Measurements from ENCODE around the gene COL7A1. TPM values are rescaled to one million over a fixed set of nuclear protein-coding genes. Genes with fewer than 3 reads are reported as not detected.

COL7A1 gene
- total and polyA plus RNA-seq, 12 donors, result 0.35 to 66.9 (median 3.1) TPM

DNA sequence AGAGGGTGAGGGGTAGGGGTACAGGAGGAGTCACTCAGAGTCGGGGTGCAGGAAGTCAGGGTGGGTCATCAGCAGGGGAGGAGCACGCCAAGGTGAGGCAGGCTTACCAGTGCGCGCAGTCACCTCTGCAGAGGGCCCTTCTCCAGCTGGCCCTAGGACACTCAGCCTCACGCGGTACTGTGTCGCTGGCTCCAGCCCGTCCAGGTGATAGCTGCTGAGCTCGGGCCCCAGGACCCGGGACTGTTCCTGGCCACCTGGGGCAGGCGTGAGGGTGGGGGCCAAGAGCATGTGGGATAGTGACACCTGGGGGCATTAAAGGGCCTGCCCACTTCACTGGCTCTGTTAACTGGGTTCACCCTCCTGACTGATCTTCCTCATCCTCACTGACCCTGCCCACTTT is 7.4 kb downstream of the COL7A1 start:
- no peaks in the 10 kb centered on the region for H3K36me3 ChIP-seq (replicated peaks in 1 of 2)
- intact Hi-C loops (cut with DNase I), result no loop called here
- WGBS, 4 donors, result 80 to 89% (median 87%) methylated on average over 1 to 11 of the region's 11 CpGs

DNA sequence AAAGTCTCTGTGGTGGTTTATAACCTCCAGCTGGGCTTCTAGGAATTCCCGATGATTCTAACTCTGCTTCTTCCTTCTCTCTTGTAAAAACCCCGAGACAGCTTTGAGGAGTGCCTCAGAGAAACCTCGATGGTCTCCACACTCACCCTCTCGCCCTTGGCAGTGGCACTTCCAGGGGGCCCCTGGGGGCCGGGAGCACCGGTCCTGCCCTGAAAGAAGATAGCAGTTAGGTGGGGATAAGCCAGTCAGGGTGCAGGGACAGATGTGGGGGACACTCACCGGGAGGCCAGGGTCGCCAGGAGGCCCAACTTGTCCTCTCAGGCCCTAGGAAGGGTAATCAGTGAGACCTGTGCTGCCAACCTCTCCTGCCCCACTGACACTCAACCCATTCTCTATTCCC is 9.7 kb downstream of the COL7A1 start:
- no peak overlapping the region for H3K27ac ChIP-seq
- no peak for DNase-seq
- intact Hi-C loops (cut with DNase I), result no loop called here
- 80 to 89% (median 85%) methylated on average over 8 of the region's 8 CpGs for WGBS, 4 donors
- H3K4me1 ChIP-seq (replicated peaks in 1 of 2), result no peaks in the 10 kb centered on the region
- H3K4me3 ChIP-seq, result no peak overlapping the region
- no peaks in the 10 kb centered on the region for H3K27me3 ChIP-seq
- no peaks in the 10 kb centered on the region for H3K36me3 ChIP-seq (replicated peaks in 1 of 2)
- TF ChIP-seq, protein P1, sequence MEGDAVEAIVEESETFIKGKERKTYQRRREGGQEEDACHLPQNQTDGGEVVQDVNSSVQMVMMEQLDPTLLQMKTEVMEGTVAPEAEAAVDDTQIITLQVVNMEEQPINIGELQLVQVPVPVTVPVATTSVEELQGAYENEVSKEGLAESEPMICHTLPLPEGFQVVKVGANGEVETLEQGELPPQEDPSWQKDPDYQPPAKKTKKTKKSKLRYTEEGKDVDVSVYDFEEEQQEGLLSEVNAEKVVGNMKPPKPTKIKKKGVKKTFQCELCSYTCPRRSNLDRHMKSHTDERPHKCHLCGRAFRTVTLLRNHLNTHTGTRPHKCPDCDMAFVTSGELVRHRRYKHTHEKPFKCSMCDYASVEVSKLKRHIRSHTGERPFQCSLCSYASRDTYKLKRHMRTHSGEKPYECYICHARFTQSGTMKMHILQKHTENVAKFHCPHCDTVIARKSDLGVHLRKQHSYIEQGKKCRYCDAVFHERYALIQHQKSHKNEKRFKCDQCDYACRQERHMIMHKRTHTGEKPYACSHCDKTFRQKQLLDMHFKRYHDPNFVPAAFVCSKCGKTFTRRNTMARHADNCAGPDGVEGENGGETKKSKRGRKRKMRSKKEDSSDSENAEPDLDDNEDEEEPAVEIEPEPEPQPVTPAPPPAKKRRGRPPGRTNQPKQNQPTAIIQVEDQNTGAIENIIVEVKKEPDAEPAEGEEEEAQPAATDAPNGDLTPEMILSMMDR (IDR thresholded peaks at IDR 0.05), result no peak
- TF ChIP-seq POLR2A (IDR thresholded peaks at IDR 0.05), result no peak
- H3K9me3 ChIP-seq (replicated peaks in 1 of 3), result no peaks in the 10 kb centered on the region

More for the DNA sequence above, 7.4 kb downstream of the COL7A1 start:
- no peak for DNase-seq
- Histone ChIP-seq H3K4me3 (no peak overlapping the region), H3K9me3 (replicated peaks in 1 of 3) (no peaks in the 10 kb centered on the region), H3K4me1 (replicated peaks in 1 of 2) (no peaks in the 10 kb centered on the region), H3K27ac (no peak overlapping the region), H3K27me3 (no peaks in the 10 kb centered on the region)
- no peak for TF ChIP-seq POLR2A (IDR thresholded peaks at IDR 0.05)
- TF ChIP-seq, protein P1 (IDR thresholded peaks at IDR 0.05), result no peak

DNA sequence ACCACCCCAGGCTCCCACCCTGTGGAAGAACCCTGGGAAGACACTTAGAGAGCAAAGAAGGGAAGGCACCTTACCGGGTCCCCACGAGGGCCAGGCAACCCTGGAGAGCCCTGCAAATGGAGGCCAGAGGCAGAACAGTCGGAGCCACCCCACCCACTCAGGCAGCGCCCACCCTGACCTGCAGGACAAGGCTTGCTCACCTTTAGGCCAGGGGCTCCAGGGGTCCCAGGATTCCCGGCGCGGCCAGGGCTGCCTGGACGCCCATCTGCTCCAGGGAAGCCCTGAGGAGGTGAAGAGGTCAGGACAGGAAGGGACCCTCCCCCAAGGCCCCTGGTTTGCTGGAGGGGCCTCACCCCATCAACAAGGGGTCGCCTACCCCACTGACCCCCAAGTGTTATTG is 10.3 kb downstream of the COL7A1 start:
- intact Hi-C loops (cut with DNase I), result no loop called here
- WGBS, 4 donors, result 73 to 100% (median 89%) methylated on average over 1 to 9 of the region's 9 CpGs
- H3K9me3 ChIP-seq (replicated peaks in 1 of 3), result no peaks in the 10 kb centered on the region
- no peaks in the 10 kb centered on the region for H3K4me1 ChIP-seq (replicated peaks in 1 of 2)
- DNase-seq, result no peak
- H3K4me3 ChIP-seq, result no peak overlapping the region
- H3K36me3 ChIP-seq (replicated peaks in 1 of 2), result no peaks in the 10 kb centered on the region
- no peaks in the 10 kb centered on the region for H3K27me3 ChIP-seq
- H3K27ac ChIP-seq, result no peak overlapping the region
- TF ChIP-seq, protein P1 (IDR thresholded peaks at IDR 0.05), result no peak
- no peak for TF ChIP-seq POLR2A (IDR thresholded peaks at IDR 0.05)

DNA sequence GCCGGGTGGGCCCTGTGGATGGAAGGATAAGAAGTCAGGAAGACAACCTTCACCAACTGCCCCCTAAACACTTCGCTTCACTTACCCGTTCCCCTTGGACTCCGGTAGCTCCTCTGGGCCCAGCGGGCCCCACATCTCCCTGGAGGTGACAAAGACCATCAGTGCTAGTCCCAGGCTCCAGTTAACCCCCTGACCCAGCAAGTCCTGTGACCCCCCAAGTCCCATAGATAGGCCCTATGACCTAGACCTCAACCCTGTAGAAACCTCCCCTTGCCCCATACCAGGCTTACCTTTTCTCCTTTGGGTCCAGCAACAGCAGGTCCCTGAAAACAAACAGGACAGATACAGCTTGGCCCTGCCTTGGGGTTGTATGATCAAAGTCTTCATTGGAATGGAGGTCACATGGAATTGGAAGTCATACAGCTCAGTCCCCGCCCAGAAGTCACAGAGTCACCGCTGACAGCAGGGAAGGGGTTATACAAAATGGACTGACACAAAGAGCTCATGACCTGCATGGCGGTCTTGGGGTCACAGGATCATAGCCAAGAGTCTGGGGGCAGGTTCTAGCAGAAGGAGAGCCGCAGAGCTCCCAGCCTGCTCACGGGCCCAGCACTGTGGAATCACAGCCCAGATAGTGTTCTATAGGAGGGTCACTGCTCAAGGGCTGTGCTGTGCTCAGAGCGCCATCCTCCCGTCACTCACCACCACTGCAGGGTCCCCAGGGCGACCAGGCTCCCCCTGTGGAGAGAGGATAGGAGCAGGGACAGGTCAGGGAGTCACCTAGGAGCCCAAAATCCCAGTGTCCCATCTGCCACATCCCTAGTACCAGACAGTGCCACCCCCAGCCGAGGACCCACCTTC is 13.3 kb downstream of the COL7A1 start:
- TF ChIP-seq, protein P1 (IDR thresholded peaks at IDR 0.05), result no peak
- TF ChIP-seq POLR2A (IDR thresholded peaks at IDR 0.05), result no peak
- WGBS, 4 donors, result 92 to 95% (median 94%) methylated on average over 9 to 14 of the region's 14 CpGs
- Histone ChIP-seq H3K36me3 (replicated peaks in 1 of 2) (no peaks in the 10 kb centered on the region), H3K4me1 (replicated peaks in 1 of 2) (no peaks in the 10 kb centered on the region), H3K9me3 (replicated peaks in 1 of 3) (no peaks in the 10 kb centered on the region), H3K4me3 (no peak overlapping the region), H3K27me3 (no peaks in the 10 kb centered on the region), H3K27ac (no peak overlapping the region)
- no peak for DNase-seq
- intact Hi-C loops (cut with DNase I), result no loop called here

Data from adrenal gland (tissue), 12 donors.